A673 (cell line): ENCODE results near the gene SHROOM3. TPM values are rescaled to one million over a fixed set of nuclear protein-coding genes. Genes with fewer than 3 reads are reported as not detected.

Experiments
- BruUV-seq: library from RNA; stranded (reverse); fragments of 400-500 nt; replicated peaks from 2 replicates; lab custom pipeline; 2021; lab: Mats Ljungman, UMichigan
- CTCF ChIA-PET: fragments of 300-600 bp; sonication (Branson Sonifier 250); formaldehyde crosslinking; loops from one replicate; lab custom pipeline; 2022; ENCODE audit warnings: antibody characterized with exemption; lab: Charles Lee
- POLR2A ChIA-PET: fragments of 300-600 bp; sonication (Branson Sonifier 250); formaldehyde crosslinking; loops from one replicate; lab custom pipeline; 2022; ENCODE audit warnings: antibody characterized with exemption; ENCODE audit not compliant: low non-redundant PET; lab: Charles Lee
- DNase-seq: peaks from one replicate; pipeline ENCODE4 v3.0.0-alpha.2; 2015; ENCODE audit warnings: low spot score
- H3K27ac ChIP-seq: fragments of 200-600 bp; sonication (generic); 2 replicates; pipeline ENCODE4 v1.5.1; 2016; ENCODE audit warnings: mixed run types, low read depth, mild to moderate bottlenecking, mixed read lengths, antibody characterized with exemption, low read length; ENCODE audit not compliant: poor library complexity, severe bottlenecking
- H3K27me3 ChIP-seq: fragments of 200-600 bp; sonication (generic); replicated peaks from 2 replicates; pipeline ENCODE4 v1.6.1; 2017; ENCODE audit warnings: mixed run types, low read depth, mild to moderate bottlenecking, mixed read lengths, antibody characterized with exemption, low read length; ENCODE audit not compliant: insufficient read depth, poor library complexity
- H3K36me3 ChIP-seq: fragments of 200-600 bp; sonication (generic); 2 replicates; pipeline ENCODE4 v1.6.1; 2016; ENCODE audit warnings: mixed run types, mild to moderate bottlenecking, mixed read lengths, antibody characterized with exemption, low read length; ENCODE audit not compliant: insufficient read depth, poor library complexity, severe bottlenecking
- H3K4me1 ChIP-seq: fragments of 200-600 bp; sonication (generic); 2 replicates; pipeline ENCODE4 v1.6.1; 2017; ENCODE audit warnings: mixed run types, mild to moderate bottlenecking, mixed read lengths, antibody characterized with exemption, low read length; ENCODE audit not compliant: insufficient read depth, poor library complexity, severe bottlenecking
- H3K4me3 ChIP-seq: fragments of 200-600 bp; sonication (generic); 2 replicates; pipeline ENCODE4 v1.5.1; 2016; ENCODE audit warnings: low read depth, mixed run types, mild to moderate bottlenecking, mixed read lengths, low read length; ENCODE audit not compliant: poor library complexity, severe bottlenecking
- H3K9me3 ChIP-seq: fragments of 200-600 bp; sonication (generic); 2 replicates; pipeline ENCODE4 v1.6.1; 2016; ENCODE audit warnings: mixed run types, low read depth, mild to moderate bottlenecking, mixed read lengths, antibody characterized with exemption, low read length; ENCODE audit not compliant: poor library complexity, severe bottlenecking
- EZH2 ChIP-seq: fragments of 200-600 bp; sonication (generic); IDR thresholded peaks from 2 replicates; pipeline ENCODE4 v1.6.1; 2017; ENCODE audit warnings: borderline replicate concordance, low read depth, mild to moderate bottlenecking, mixed read lengths, antibody characterized with exemption, low read length; ENCODE audit not compliant: poor library complexity, severe bottlenecking
- intact Hi-C: fragments of 100-400 bp; cut with micrococcal nuclease; formaldehyde crosslinking; loops from one replicate; pipeline ENCODE4 v1.10.0; 2022; ENCODE audit not compliant: unreplicated experiment
- total RNA-seq: library from RNA; stranded (reverse); gene quantifications from 2 replicates; pipeline ENCODE4 v1.2.3, GENCODE V29; 2021
- TF ChIP-seq, protein P1 (sequence below): fragments of 300-800, 200-600 bp; sonication (generic); conservative IDR thresholded peaks from 2 replicates; pipeline ENCODE4 v1.5.1; 2017; ENCODE audit warnings: low read depth, mild to moderate bottlenecking, antibody characterized with exemption, low read length, moderate library complexity, mixed read lengths

SHROOM3 gene
- total RNA-seq, 1 experiment from 2014 or later = 9.3 TPM

DNA sequence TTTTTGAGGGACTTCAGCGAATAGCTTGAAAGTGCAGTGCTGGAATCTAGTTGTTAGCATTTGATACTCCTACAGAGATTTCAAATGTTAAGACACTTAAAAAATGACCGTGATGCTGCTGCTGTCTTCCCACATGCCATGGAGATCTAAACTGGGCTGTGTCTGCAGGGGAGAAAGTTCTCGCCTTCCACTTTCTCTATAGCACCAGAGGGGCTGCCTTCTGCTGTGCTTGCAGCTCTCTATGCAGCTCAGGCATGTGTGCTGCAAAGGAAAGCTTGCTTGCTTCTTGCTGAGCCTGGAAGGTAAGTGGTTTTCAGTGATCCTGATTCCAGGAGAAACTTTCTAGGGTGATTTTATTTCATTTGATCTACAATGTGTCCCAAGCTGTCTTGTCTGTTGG is 325.2 kb downstream of the SHROOM3 start:
- no TSS peak for BruUV-seq
- no peak for DNase-seq
- no peaks in the 10 kb centered on the region for H3K36me3 ChIP-seq
- intact Hi-C loops = no loop called here
- H3K4me3 ChIP-seq = no peak overlapping the region
- no peaks in the 10 kb centered on the region for H3K9me3 ChIP-seq
- no peaks in the 10 kb centered on the region for H3K27me3 ChIP-seq
- POLR2A ChIA-PET = no interaction called here
- TF ChIP-seq, protein P1, sequence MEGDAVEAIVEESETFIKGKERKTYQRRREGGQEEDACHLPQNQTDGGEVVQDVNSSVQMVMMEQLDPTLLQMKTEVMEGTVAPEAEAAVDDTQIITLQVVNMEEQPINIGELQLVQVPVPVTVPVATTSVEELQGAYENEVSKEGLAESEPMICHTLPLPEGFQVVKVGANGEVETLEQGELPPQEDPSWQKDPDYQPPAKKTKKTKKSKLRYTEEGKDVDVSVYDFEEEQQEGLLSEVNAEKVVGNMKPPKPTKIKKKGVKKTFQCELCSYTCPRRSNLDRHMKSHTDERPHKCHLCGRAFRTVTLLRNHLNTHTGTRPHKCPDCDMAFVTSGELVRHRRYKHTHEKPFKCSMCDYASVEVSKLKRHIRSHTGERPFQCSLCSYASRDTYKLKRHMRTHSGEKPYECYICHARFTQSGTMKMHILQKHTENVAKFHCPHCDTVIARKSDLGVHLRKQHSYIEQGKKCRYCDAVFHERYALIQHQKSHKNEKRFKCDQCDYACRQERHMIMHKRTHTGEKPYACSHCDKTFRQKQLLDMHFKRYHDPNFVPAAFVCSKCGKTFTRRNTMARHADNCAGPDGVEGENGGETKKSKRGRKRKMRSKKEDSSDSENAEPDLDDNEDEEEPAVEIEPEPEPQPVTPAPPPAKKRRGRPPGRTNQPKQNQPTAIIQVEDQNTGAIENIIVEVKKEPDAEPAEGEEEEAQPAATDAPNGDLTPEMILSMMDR = no peak
- TF ChIP-seq EZH2 = no peak
- H3K27ac ChIP-seq = no peak overlapping the region
- H3K4me1 ChIP-seq = no peaks in the 10 kb centered on the region
- CTCF ChIA-PET = no interaction called here

DNA sequence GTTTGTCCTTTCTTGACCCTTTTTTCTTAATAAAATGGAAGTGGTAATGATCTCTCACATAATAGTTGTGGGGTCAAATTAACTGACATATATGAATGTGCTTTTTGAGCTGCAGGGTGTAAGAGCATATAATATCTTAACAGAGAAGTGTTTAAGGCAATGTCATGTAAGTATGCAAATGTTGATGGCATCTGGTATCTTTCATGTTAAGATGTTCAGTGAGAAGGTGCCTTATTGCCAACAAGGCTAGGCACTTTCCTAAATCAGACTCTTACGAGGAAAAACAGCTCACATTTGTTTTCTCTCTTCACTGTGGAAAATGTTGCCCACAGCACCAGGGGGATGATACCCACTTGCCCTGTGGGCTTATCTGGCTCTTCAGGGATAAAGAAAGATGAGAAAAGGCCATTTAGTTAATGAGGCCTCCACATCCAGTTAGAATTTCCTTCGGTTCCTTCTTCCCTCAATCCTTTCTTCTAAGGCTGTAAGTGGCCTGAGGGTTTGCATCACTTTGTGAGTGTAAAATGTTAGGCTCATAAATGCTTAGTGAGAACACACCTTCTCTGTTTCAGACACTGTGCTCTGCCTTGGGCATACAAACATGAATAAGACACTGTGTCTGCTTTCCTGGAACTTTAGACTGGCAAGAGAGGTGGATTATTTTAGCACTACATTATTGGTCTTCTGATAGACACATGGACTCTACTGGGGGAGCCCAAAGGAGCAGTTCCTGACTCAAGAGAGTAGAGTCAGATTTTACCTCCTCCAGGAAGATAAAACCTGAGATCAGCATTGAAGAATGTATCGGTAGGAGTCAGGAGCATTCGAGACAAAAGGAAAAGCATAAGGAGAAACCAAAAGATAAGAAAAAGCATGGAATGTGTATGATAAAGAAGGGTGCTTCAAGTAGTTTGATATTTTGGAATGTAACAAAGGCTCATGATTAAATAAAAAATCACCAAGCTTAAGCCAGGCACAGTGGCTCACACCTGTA is 327.4 kb downstream of the SHROOM3 start:
- no peak for DNase-seq
- no peak for TF ChIP-seq EZH2
- TF ChIP-seq, protein P1 = no peak
- ChIA-PET CTCF (no interaction called here), POLR2A (no interaction called here)
- no peaks in the 10 kb centered on the region for H3K4me1 ChIP-seq
- H3K9me3 ChIP-seq = no peaks in the 10 kb centered on the region
- no TSS peak for BruUV-seq
- no peaks in the 10 kb centered on the region for H3K36me3 ChIP-seq
- no peak overlapping the region for H3K27ac ChIP-seq
- no peaks in the 10 kb centered on the region for H3K27me3 ChIP-seq
- intact Hi-C loops = no loop called here
- no peak overlapping the region for H3K4me3 ChIP-seq

DNA sequence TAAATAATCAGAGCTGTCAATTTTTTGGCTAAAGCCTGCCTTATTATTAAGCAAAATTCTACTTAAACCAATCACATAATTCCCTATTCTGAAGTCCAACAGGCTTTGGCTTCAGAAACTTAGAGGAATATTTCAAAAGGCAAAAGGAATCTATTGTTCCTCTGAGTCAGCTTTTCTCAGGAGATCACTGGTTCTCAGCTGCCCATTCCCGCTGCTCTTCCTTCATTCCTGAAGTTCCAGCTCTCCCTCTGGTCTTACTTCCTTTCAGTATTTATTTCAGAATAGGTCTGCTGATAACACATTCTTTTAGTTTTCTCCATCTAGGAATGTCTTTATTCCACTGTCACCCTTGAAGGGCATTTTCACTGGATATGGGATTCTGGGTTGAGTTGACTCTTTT is 329.2 kb downstream of the SHROOM3 start:
- H3K27me3 ChIP-seq = no peaks in the 10 kb centered on the region
- TF ChIP-seq EZH2 = no peak
- TF ChIP-seq, protein P1 = no peak
- BruUV-seq = no TSS peak
- intact Hi-C loops = no loop called here
- H3K9me3 ChIP-seq = no peaks in the 10 kb centered on the region
- no peaks in the 10 kb centered on the region for H3K36me3 ChIP-seq
- DNase-seq = no peak
- H3K4me3 ChIP-seq = no peak overlapping the region
- CTCF ChIA-PET = no interaction called here
- no peaks in the 10 kb centered on the region for H3K4me1 ChIP-seq
- H3K27ac ChIP-seq = no peak overlapping the region
- POLR2A ChIA-PET = no interaction called here
